ENCODE measurements around the gene PARVA. TPM values are rescaled to one million over a fixed set of nuclear protein-coding genes. Genes with fewer than 3 reads are reported as not detected.

The PARVA gene
- total RNA-seq, 1 donor from 2014 or later = 170 TPM

GRCh38 chr11:12430351-12430750 lies 53.0 kb downstream of the PARVA start:
- no peak for DNase-seq (ENCODE audit: low spot score)
- Mint-ChIP-seq H3K27ac (ENCODE audit: unreplicated experiment) (peak overlapping the region; percentile 94), H3K4me1 (ENCODE audit: low read depth) (peaks cover 56% of the 10 kb centered on the region), H3K4me3 (ENCODE audit: unreplicated experiment) (no peak overlapping the region), H3K36me3 (ENCODE audit: low read depth) (no peaks in the 10 kb centered on the region), H3K9me3 (ENCODE audit: low read depth) (no peaks in the 10 kb centered on the region), H3K27me3 (ENCODE audit: low read depth) (no peaks in the 10 kb centered on the region)
- no peak for TF ChIP-seq CTCF (IDR thresholded peaks at IDR 0.05)

- peak overlapping the region; percentile 94 for H3K27ac Mint-ChIP-seq (ENCODE audit: unreplicated experiment)
- H3K4me1 Mint-ChIP-seq (ENCODE audit: low read depth) = peaks cover 59% of the 10 kb centered on the region
- no peaks in the 10 kb centered on the region for H3K36me3 Mint-ChIP-seq (ENCODE audit: low read depth)
- DNase-seq (ENCODE audit: low spot score) = no peak
- H3K27me3 Mint-ChIP-seq (ENCODE audit: low read depth) = no peaks in the 10 kb centered on the region
- TF ChIP-seq CTCF (IDR thresholded peaks at IDR 0.05) = no peak
- no peaks in the 10 kb centered on the region for H3K9me3 Mint-ChIP-seq (ENCODE audit: low read depth)
- peak overlapping the region; percentile 42 for H3K4me3 Mint-ChIP-seq (ENCODE audit: unreplicated experiment)
These were observed 53.7 kb downstream of the PARVA start for GRCh38 chr11:12430954-12431595.

GRCh38 chr11:12432507-12432906 lies 55.1 kb downstream of the PARVA start:
- Mint-ChIP-seq H3K27me3 (ENCODE audit: low read depth) (no peaks in the 10 kb centered on the region), H3K27ac (ENCODE audit: unreplicated experiment) (peak overlapping the region; percentile 98), H3K36me3 (ENCODE audit: low read depth) (peaks cover 9% of the 10 kb centered on the region), H3K4me1 (ENCODE audit: low read depth) (peaks cover 65% of the 10 kb centered on the region), H3K4me3 (ENCODE audit: unreplicated experiment) (no peak overlapping the region), H3K9me3 (ENCODE audit: low read depth) (no peaks in the 10 kb centered on the region)
- TF ChIP-seq CTCF (IDR thresholded peaks at IDR 0.05) = no peak
- DNase-seq (ENCODE audit: low spot score) = no peak

GRCh38 chr11:12433121-12433520 lies 55.8 kb downstream of the PARVA start:
- peak overlapping the region; percentile 46 for H3K4me3 Mint-ChIP-seq (ENCODE audit: unreplicated experiment)

More at GRCh38 chr11:12433121-12433520, 55.8 kb downstream of the PARVA start:
- Mint-ChIP-seq H3K4me1 (ENCODE audit: low read depth) (peaks cover 65% of the 10 kb centered on the region), H3K27ac (ENCODE audit: unreplicated experiment) (peak overlapping the region; percentile 98), H3K36me3 (ENCODE audit: low read depth) (peaks cover 10% of the 10 kb centered on the region), H3K9me3 (ENCODE audit: low read depth) (no peaks in the 10 kb centered on the region), H3K27me3 (ENCODE audit: low read depth) (no peaks in the 10 kb centered on the region)
- no peak for TF ChIP-seq CTCF (IDR thresholded peaks at IDR 0.05)
- DNase-seq (ENCODE audit: low spot score) = no peak

All from chondrocyte (in vitro differentiated cells).